NCI-H2196 (cell line): ENCODE data around the gene CEP104.

ENCODE experiments used
- DNase-seq: peaks from one replicate; lab custom pipeline; 2025; ENCODE audit not compliant: unreplicated experiment; lab: John Stamatoyannopoulos, UW

CEP104 gene

DNA sequence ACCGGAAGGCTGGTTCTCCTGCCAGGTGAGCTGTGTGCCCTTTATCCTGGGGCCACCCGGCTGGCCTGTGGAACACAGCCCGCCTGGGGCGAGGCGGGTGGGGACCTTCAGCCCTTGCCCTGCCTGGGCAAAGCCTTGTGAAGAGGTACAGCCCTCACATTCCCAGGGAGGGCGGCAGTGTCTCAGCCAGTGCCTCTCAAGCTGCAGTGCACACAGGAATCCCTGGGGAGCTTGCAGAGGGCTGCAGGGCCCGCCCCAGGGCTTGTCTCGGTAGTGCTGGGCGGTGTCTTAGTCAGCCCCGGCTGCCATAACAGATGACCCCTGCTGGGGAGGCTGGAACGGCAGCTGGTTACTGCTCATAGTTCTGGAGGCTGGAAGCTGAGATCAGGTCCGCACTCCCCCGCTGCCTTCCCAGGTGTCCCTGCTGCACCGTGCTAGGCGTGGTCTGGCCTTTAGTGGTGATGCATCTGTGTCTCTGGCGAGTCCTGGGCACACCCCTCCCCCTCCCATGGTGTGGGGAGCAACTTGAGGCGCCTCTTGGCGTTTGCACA is 12.8 kb upstream of the CEP104 start:
- no peak for DNase-seq

DNA sequence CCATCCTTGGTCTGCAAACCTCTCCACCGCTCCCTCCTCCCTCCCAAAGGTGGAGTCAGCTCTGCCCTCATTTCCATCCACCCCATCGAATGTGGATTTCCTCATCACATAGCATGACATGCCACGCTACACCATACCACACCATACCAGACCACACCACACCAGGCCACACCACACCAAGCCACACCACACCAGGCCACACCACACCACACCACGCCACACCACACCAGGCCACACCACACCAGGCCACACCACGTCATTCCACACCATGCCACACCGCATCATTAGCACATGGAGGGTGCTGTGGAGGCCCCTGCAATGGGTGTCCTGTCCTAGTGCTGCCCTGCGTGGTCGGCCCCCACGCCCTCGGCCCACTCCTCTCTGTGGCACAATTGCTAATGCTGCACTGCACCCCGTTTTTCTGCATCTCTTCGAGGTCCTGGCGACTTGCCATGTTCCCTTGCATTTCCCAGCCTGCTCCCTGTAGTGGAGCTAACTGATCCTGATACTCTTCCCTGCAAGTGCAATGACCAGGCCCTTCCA is 11.5 kb upstream of the CEP104 start:
- DNase-seq, result no peak

DNA sequence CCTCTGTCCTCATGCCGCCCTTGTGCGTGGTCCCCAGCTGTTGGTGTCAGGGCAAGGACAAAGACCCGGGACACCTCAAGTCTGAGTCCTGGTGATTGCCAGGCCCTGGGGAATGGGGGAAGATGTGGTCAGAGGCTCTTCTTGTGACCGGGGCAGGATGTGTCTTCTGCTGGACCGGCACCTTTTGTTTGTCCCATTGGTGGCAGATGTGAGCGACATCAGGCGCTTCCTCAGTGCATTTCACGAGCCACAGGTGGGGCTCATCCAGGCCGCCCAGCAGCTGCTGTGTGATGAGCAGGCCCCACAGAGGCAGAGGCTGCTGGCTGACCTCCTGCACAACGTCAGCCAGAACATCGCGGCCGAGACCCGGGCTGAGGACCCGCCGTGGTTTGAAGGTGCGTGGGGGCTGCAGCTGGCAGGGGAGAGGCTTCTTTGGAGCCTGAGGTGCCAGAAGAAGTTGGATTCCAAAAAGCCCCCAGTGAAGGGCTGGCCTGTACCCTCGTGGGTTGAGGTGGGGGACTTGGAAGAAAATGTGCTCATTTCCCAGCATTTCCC is 8.7 kb upstream of the CEP104 start:
- no peak for DNase-seq

DNA sequence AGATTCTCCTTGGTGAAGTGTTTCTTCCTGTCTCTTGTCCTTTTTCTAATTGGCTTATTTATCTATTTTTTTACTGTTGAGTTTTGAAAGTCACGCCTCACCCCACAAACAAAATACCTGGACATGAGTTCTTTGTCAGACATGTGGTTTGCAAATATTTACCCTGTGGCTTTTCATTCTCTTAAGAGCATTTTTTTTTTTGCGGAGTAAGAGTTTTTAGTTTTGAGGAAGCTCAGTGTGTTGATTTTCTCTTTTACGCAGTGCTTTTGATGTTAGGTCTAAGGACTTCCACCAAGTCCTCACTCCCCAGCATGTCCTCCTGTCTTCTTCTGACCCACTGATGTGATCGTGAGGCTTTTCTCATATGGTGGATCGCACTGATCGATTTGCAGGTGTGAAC is 7.9 kb upstream of the CEP104 start:
- no peak for DNase-seq

DNA sequence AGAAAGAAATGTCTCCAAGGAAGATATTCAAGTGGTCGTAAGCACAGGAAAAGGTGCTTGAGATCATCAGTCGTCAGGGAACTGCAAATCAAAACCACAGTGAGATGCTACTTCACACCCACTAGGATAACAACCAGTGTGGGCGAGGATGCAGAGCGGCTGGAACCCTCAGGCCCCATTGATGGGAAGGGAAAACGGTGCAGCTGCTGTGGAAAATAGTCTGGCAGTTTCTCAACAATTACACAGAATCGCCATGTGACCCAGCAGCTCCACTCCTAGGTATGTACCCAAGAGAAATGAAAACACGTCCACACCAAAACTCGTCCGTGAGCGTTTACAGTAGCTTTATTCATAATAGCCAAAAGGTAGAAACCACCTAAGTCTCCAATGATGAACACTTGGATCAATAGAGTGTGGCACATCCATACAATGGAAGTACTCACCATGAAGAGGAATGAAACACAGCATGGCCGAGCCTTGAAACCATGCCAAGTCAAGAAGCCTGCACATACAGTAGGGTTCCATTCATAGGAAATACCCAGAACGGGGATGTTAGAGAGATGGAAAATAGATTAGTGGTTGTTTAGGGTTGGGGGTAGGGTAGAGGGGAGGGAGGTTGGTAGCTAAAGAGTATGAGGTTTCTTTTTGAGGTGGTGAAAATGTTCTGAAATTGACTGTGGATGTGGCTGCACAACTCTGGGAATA is 6.4 kb upstream of the CEP104 start:
- DNase-seq, result no peak

DNA sequence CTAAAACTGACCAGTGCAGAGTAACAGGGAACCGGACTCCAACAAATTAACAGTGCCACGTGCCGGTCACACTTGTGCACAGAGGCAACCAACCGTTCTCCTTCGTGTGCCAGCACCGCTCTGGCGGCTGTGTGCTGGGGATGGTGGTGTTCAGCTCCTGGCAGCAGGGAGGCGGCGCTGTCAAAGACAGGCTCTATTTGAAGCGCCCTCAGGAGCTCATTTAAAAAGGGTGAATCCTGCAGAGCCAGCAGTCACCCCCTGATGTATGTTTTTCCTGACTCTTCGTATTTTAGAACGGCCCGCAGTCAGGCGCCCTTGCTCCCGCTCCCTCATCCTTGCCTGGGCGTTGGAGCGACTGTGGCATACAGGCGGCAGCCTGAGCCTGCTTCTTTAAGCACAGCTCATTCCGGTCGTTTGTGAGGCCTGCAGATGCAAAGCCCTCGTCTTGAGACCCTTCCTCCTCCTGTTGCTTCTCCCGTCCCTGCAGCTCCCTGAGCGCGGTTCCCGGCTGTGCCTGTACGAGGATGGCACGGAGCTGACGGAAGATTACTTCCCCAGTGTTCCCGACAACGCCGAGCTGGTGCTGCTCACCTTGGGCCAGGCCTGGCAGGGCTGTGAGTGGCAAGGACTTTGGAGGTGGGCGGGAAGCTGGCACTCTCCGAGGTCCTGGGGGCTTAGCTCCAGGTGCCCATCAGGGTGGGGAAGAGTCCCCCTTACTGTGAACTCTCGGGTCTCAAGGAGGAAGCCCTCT is 1.4 kb upstream of the CEP104 start:
- DNase-seq, result peak; percentile 67

DNA sequence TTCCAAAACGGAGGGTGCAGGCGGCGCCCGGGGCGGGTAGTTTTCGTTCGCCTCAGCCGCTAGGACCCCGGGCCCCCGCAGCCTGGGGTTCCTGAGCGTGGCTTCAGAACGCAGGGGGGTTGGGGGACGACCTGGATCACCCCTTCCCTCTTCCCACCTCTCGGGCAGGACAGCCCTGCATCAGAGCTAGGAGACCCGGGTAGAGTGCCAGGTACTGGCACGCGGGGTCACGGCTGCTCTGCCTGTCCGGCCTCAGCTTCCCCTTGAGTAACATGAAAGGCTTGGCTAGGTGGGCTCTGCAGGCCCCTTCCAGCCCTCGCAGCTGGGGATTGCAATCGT is 749 bp upstream of the CEP104 start:
- DNase-seq, result no peak

DNA sequence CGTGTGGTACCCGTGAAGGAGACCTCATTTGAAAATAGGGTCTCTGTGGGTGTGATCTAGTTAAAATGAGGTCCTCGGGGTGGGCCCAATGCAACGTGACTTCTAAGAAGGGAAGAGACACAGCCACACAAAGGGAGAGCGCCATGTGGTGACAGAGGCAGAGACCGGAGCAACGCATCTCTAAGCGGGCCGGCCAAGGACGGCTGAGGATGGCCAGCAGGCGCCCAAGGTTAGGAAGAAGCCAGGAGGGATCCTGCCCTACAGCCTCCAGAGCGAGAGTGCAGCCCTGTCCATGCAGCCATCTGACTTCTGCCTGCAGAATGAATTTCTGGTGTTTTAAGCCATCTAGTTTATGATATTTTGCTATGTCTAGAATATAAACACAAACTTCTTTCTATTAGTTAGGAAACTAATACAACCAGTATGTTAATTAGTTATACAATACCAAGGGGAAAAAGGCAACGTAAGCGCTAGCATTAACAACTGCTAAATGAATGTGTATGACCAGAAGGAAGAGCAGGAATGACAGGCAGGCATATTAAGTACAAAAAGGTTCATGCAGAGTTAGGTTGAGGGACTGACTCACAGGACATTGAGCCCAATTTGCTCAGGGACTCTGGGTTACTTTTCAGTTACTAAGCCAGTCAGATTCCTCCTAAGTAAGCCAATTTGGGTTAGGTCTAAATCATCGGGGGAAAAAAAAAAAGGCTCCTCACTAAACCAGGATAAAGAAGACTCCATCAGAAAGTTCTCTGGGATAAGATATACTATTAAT is 4.1 kb downstream of the CEP104 start:
- no peak for DNase-seq

DNA sequence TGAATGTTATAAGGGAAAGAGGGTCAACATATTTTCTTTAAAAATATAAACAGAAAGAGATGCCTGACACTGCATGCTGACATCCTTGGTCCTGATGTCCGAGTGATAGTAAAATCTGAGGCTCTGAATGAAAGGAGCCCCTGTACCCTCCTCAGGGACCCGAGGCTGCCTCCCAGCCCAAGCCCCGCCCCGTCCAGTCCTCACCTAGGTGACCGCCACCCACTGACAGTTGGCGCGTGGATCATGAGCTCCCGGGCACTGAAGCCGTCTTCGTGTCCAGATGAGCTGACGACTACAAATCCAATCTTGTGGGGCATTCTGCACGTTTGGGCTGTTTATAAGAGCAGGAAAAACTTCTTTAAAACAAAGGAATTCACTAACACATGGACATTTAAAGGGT is 4.9 kb downstream of the CEP104 start:
- no peak for DNase-seq

DNA sequence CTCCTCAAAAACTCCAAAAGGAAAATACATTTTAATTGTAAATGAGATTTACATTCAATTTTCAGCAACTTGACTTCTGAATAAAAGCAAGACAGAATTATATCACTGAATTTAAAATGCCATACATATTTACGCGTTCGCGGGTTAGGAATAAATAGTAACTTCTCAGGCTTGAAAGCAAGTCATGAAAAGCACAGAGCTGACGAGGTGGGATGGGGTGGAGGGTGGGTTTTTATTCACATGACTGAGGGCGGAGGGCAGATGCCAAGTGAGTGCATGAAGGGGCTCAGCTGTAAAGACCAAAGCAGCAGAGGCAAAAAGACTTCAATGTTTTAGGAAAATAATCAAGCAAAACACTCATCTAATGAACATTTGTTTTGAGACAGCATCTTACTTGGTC is 5.7 kb downstream of the CEP104 start:
- no peak for DNase-seq

DNA sequence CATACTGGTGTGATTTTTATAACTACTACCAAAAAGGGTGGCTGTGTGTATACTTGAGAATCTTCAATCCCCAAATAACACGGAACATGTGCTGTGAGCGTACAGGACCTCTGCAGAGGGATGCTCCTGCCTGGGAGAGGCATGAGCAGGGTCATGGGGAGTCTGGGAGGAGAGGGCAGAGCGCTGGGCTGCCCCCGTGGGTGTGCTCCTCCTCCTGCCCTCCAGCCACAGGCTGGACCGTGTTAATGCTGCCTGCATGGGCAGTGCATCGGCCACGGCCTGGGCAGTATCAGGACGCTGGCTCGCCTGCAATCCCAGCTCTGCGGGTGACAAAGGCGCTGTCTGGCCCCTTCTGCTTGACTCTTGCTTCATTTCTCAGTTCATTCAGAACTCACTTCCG is 6.2 kb downstream of the CEP104 start:
- DNase-seq, result no peak

DNA sequence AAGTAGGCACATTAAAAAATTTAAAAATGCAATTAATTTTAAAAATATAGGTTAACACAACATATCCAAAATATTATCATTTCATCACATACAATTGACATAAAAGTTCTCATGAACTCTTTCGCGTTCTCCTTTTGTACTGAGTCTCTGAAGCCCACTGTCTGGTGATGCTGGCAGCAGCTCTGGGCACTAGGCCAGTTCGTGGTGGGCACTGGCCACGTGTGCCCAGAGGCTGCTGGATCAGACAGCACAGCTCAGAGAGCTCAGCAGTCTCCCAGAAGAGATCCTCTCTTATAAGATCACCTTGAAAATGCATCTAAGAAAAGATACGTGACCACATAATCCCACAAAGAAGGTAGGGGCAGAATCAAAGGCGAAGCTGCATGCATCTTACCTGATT is 9.9 kb downstream of the CEP104 start:
- DNase-seq, result no peak

DNA sequence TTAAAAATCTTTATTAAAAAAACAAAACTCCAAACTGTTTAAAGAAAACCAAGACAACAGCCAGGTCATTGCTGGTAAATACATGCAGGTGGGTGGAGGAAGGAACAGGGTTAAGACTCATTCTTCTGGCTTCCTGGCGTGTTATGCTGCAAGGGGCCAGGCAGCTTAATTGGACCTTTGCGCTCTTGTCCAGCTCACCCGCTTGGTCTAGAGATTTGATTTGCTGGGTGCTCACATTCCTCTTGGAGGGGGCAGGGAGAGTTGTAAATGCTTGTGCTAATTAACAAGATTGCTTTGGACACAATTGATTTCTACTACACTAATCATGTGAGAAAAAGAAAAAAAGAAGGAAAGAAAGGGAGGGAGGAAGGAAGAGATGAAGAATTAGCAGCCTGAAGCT is 10.5 kb downstream of the CEP104 start:
- DNase-seq, result no peak

DNA sequence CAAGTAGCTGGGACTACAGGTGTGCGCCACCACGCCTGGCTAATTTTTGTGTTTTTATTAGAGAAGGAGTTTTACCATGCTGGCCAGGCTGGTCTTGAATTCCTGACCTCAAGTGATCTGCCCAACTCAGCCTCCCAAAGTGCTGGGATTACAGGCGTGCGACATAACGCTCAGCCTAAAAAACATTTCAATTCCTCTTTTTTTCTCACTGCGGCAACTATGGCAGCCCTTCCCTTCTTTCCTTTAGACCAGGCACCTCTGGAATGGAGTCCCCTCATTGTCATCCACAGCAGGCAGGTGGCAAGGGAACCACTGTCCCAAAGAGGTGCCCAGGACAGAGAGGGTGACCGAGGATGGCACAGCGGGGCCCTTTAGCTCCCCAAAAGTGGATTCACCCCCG is 14.1 kb downstream of the CEP104 start:
- no peak for DNase-seq

DNA sequence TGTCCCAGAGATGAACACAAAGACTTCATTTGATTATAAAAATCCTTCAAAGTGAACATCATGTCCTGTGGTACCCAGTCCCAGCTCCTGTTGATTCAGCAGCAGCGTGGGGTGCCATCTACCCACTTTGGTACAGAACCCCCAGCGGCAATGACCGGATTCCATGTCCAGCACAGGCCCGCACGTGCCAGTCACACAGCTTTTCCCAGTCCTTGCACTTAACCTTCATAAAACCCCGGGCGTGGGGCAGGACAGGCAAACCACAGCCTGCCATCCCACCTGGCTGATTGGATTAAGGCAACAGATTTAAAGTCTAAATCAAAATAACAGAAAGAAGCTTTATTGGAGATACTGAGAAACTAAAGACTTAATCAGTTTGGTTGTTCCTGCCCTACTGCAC is 15.5 kb downstream of the CEP104 start:
- DNase-seq, result no peak

DNA sequence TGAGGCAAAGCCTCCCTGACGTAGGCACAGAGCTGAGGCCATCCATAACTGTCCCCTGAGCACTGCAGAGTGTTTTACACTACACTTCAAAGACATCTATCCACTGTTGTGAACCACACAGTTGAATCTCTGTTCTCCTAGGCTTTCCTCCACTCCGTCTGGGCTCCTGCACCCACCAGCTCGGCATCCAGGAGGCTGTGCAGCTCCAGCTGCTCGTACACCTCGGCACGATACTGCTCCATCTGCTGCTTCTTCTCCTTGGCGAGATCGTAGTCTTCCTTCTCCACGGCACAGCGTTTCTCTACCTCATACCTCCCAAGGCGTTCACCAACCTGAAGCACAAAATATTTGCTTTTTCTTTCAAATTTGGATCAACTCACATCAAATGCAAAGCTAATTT is 18.2 kb downstream of the CEP104 start:
- no peak for DNase-seq

DNA sequence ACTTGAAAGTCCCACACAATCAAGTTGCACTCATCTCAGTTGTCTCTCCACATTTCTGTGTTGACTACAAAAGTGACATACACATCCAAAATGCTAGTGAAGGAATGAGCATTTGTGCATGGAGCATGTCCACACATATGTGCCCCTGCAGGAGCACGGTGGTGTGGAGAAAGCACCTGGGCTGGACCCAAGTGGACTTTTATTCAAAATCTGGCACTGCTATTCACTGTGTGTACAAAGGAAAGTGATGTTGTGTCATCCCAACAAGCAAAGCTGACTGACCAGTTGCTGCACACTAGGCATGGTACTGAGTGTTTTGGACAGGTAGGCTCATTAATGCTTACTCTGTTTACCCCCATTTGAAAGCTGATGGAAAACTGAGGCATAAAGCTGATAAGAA is 19.3 kb downstream of the CEP104 start:
- no peak for DNase-seq

DNA sequence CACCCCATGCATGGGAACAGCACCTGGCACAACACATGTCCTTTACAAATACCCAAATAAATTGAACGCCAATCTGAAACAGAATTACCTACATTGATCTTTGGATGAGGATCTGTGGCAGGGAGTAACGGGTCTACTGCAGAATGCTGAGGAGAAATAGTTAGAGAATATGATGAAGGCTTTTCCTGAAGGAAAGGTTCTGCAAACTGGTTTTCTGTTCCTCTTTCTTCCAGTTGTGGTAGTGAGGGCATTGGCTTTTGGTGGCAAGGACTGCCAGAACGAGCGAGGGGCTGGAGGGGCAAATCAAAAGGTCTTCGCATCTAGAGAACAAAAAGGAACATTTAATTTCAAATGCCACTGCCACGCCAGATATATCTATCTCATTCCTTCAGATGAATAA is 19.8 kb downstream of the CEP104 start:
- DNase-seq, result no peak

DNA sequence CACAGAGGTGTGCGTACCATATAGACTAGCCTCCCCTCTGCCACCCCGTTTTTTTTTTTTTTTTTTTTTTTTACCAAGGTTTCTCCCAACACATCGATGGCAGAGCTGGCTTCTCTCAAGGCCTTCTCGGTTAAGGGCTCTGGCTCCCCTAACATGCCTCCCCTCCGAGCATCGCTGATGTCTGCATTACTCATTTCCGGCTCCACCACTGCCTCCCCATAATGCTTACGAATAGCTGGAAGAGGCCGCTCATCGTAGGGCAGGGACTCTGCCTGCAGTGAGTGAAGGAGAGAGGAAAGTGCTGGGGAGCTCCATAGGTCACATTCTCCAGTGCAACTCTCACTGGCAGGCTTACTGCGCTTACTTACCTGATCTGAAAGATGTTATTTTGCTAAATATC is 20.6 kb downstream of the CEP104 start:
- no peak for DNase-seq

DNA sequence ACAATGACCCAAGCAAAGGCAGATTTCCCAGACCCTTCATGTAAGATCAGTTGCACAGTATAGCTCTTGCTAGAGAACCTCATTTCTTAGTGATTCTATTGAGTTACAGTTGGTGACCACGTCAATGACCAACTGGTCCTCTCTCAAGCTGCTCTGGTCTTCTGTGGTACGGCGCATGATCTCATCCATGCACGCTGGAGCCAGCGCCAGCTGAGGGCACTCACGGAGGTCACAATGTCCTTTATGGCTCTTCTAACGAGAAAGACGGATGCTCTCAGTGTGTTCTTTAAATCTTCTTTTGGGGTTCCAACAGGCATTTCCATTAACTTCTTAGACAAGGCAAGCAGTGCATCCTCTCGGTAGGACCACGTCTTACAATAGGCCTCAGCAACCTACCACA is 22.3 kb downstream of the CEP104 start:
- DNase-seq, result no peak

DNA sequence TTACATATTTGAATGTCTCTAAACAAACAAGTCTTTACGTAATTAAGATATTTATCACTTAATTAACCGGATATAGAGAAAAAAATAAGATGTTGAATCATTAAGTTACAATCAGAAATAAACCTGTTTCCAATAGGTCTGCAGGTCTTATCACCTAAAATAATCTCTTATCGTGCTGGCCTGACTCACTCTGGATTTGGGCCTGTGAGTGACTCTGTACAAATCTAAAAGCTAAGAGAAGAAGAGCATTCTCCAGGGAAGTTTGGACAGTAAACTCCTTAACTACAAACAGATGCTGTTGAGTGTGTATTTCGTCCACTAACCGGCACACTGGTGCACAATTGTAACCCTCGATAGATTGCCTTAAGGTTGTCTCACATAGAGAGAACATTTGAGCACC is 25.3 kb downstream of the CEP104 start:
- no peak for DNase-seq
